BE2C (cell line): ENCODE data around the gene NFIB.

Experiments
- DNase-seq: peaks from one replicate; pipeline ENCODE4 v3.0.0-alpha.2; 2020
- H3K27me3 ChIP-seq: fragments of 250-450 bp; sonication (Bioruptor Pico); 2 replicates; pipeline ENCODE4 v1.5.1; 2020; ENCODE audit warnings: mild to moderate bottlenecking
- H3K36me3 ChIP-seq: fragments of 250-450 bp; sonication (Bioruptor Pico); 2 replicates; pipeline ENCODE4 v1.5.1; 2020; ENCODE audit warnings: mild to moderate bottlenecking
- H3K4me1 ChIP-seq: fragments of 250-450 bp; sonication (Bioruptor Pico); 2 replicates; pipeline ENCODE4 v1.5.1; 2020
- H3K4me3 ChIP-seq: 2 replicates; pipeline ENCODE4 v1.5.1; 2011; ENCODE audit warnings: low read depth, low read length
- H3K9me3 ChIP-seq: fragments of 250-450 bp; sonication (Bioruptor Pico); 2 replicates; pipeline ENCODE4 v1.5.1; 2020
- CTCF ChIP-seq: IDR thresholded peaks from 2 replicates; pipeline ENCODE4 v1.5.1; 2012; ENCODE audit warnings: mild to moderate bottlenecking, low read depth, low read length

NFIB gene

DNA sequence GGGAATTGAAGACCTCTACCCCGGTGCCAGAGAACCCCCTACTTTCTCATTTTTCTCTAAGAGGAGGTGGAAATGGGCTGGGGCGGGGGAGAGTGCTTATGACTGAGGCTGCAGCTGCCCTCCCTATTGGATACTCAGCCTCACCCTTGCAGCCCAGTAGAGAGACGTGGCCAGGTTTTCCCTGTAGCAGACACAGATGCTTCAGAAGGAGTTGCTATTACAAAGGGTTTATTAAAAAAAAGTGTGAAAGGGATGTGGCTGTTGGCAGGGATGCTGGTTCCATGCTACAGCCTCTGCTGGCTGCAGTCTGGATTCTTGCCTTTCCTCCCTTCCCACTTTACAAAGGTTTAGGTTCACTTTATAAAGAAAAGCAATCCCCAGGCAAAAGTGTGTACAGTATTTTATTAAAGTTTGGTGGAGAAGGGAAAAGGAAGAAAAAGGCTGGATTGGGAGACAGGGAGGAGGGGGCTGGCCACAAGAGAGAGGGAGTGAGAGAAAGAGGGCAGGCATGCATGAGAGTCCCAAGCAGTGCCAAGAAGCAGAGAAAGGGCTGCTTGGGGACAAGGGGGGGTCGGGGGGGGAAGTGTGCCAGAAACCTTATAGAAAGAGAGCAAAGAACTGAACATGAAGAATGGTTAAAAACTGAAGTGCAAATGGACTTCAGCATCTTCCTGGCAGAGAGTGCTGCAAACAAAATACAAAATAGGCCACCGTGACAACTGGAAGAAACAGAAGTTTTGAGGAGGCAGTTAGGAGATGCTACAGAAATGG, 29.5 kb upstream of the NFIB start:
- Histone ChIP-seq H3K4me1 (no peaks in the 10 kb centered on the region), H3K27me3 (no peaks in the 10 kb centered on the region), H3K4me3 (no peak overlapping the region), H3K9me3 (no peaks in the 10 kb centered on the region; the same call in 1 of the 2 replicates), H3K36me3 (no peaks in the 10 kb centered on the region)
- no peak for DNase-seq
- no peak for TF ChIP-seq CTCF

GRCh38 chr9:14342736-14343135, 28.8 kb upstream of the NFIB start:
- no peak overlapping the region for H3K4me3 ChIP-seq
- H3K36me3 ChIP-seq: no peaks in the 10 kb centered on the region
- no peaks in the 10 kb centered on the region for H3K27me3 ChIP-seq
- H3K9me3 ChIP-seq: no peaks in the 10 kb centered on the region; the same call in 1 of the 2 replicates
- no peaks in the 10 kb centered on the region for H3K4me1 ChIP-seq
- TF ChIP-seq CTCF: no peak
- no peak for DNase-seq

DNA sequence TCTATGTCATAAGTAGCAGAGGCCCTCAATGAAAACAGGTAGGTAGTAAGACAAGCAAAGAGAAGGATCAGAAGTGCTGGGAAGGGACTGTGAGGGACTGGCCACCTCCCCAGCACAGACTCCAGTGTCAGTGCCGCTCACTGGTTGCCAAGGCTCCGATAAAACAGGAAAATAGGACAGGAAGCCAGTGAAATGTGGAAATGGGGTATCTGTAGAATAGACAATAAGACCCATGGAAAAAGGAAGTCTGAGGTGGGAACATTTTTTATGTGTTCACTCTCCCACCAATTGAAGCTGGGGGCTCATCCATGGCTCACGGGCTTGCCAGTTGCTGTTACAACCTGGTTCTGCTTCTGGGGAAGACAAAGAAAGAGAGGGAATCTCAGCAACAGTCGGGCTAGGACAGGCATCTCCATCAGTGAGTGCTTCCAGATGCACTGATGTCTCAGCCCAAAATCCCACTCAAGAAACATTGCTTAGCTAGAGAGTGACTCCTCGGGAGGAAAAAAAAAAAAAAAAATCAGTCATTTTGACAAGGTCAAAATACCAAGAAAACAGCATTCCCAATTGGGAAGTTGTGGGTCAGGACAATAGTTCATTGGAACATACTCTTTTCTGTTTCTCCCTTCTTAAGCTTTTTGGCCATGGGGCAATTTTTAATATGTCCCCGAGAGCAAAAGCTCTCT, 27.6 kb upstream of the NFIB start:
- Histone ChIP-seq H3K36me3 (no peaks in the 10 kb centered on the region), H3K27me3 (no peaks in the 10 kb centered on the region), H3K9me3 (no peaks in the 10 kb centered on the region), H3K4me3 (no peak overlapping the region), H3K4me1 (no peaks in the 10 kb centered on the region)
- no peak for DNase-seq
- TF ChIP-seq CTCF: no peak

DNA sequence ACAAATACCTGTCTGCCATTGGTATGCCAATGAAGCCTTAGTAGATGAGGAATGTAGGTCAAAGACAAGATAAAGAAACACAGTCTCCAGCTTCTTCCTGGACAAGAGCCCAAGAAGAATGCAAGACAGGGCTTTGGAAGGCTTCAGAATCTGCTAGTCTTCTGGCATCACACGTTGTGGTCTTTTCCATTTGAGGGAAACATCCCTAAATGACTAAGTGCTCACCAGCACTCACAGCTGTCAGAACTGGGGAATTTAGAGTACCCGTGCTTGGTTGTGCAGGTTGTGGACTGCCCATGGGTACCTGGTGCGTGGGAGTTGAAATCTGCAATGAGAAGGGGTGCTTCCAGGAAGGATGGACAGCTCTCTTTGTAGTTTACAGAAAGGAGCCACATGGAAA, 27.1 kb upstream of the NFIB start:
- no peak overlapping the region for H3K4me3 ChIP-seq
- no peaks in the 10 kb centered on the region for H3K36me3 ChIP-seq
- H3K9me3 ChIP-seq: no peaks in the 10 kb centered on the region
- no peak for TF ChIP-seq CTCF
- DNase-seq: no peak
- H3K27me3 ChIP-seq: no peaks in the 10 kb centered on the region
- H3K4me1 ChIP-seq: no peaks in the 10 kb centered on the region; the same call in 1 of the 2 replicates

DNA sequence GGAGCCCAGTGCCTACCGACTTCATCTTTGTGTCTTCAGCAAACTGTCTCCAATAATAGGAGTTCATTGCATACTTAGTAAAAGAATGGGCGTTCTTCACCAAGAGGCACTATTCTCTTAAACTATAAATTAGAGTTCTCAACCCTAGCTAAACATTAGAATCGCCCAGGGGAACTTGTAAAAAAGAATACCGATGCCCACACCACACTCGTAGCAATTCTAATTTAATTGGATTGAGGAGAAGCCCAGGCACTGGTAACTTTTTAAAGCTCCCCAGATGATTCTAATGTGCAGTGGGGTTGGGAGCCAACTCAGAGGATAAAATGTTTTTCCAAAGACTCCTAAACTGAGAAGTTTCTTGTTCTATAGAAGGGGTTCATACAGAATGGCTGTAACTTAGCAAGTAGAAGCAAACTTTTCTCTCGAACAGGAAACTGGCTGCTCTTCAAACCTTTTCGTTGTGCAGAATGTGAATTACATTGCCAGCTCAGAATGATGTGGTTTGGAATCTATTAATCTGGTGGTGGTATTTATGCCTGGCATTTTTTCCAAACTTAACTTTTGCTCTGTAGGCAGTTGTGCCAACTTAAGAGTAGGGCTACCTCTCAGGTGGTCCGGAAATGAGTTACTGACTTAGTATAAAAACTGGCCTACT, 26.4 kb upstream of the NFIB start:
- H3K9me3 ChIP-seq: no peaks in the 10 kb centered on the region
- DNase-seq: no peak
- no peaks in the 10 kb centered on the region; the same call in 1 of the 2 replicates for H3K4me1 ChIP-seq
- TF ChIP-seq CTCF: no peak
- H3K36me3 ChIP-seq: no peaks in the 10 kb centered on the region
- H3K4me3 ChIP-seq: no peak overlapping the region
- no peaks in the 10 kb centered on the region for H3K27me3 ChIP-seq
